Effector memory CD8-positive, alpha-beta T cell (primary cell): Measurements from ENCODE around the gene FAM222B.

Experiments used
- ATAC-seq: fragments of 150-1000 bp; cut with Tn5 transposase; replicated peaks from 2 replicates; pipeline ENCODE4 v1.10.0; 2021; ENCODE audit warnings: mild to moderate bottlenecking, moderate library complexity
- DNase-seq, 3 experiments: peaks; one replicate each; pipeline ENCODE4 v3.0.0; 2021
- H3K27ac Mint-ChIP-seq, 2 donors: one replicate each; pipeline ENCODE4 v1.8.0; 2022; ENCODE audit warnings: mild to moderate bottlenecking in 2 of 2, mixed read lengths in 2 of 2, moderate library complexity in 2 of 2
- H3K27me3 Mint-ChIP-seq, 2 donors: one replicate each; pipeline ENCODE4 v1.8.0; 2022; ENCODE audit warnings: mixed read lengths in 2 of 2
- H3K36me3 Mint-ChIP-seq: one replicate; pipeline ENCODE4 v1.8.0; 2022; ENCODE audit warnings: mild to moderate bottlenecking, moderate library complexity, mixed read lengths; ENCODE audit not compliant: insufficient read depth
- H3K4me1 Mint-ChIP-seq, 2 donors: one replicate each; pipeline ENCODE4 v1.8.0; 2022; ENCODE audit warnings: low read depth in 2 of 2, mixed read lengths in 2 of 2
- H3K4me3 Mint-ChIP-seq, 2 donors: one replicate each; pipeline ENCODE4 v1.8.0; 2022; ENCODE audit warnings: mild to moderate bottlenecking in 2 of 2, mixed read lengths in 2 of 2, moderate library complexity in 2 of 2
- H3K9me3 Mint-ChIP-seq, 2 donors: one replicate each; pipeline ENCODE4 v1.8.0; 2022; ENCODE audit warnings: mixed read lengths in 2 of 2

FAM222B gene

DNA sequence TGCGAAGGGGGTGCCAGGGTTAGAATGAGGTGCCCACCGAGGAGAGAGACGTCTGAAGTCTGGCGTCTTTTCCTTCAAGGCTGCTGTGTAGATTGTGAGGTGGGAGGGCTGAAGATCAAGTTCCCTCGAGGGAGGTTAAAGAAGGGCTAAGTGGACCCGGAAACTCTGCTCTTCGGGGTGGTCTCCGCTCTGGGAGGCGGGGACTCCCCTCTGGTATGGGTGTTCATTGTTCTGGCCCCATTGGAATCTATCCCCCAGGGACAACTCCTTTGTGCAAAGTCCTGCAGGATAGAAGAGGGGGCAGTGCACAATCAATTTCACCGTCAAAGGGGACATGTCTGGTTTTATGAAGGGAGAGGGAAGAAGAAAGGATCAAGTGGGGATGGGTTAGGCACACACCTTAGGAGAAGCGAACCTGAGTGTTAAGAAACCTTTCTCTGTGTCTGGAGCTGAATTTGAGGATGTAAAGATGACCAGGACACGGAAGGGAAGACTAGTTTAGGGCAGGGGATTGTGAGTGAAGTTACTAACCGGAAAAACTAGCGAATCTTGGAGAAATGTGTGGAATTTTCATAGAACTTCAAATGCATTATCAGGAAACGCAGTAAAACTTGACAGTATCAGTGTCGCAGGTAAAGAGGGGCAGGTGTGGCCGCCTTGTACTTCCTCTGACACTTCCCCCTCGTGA, 124.1 kb downstream of the FAM222B start:
- DNase-seq = no peak
- Mint-ChIP-seq H3K9me3 (no peaks in the 10 kb centered on the region), H3K27me3 (peaks cover 0 to 25% of the 10 kb centered on the region in 2 donors), H3K36me3 (peaks cover 43% of the 10 kb centered on the region), H3K4me1 (peaks cover 29 to 31% of the 10 kb centered on the region in 2 donors), H3K27ac (no peak overlapping the region), H3K4me3 (peak overlapping the region; percentile 20 to 52)
- no peak for ATAC-seq

DNA sequence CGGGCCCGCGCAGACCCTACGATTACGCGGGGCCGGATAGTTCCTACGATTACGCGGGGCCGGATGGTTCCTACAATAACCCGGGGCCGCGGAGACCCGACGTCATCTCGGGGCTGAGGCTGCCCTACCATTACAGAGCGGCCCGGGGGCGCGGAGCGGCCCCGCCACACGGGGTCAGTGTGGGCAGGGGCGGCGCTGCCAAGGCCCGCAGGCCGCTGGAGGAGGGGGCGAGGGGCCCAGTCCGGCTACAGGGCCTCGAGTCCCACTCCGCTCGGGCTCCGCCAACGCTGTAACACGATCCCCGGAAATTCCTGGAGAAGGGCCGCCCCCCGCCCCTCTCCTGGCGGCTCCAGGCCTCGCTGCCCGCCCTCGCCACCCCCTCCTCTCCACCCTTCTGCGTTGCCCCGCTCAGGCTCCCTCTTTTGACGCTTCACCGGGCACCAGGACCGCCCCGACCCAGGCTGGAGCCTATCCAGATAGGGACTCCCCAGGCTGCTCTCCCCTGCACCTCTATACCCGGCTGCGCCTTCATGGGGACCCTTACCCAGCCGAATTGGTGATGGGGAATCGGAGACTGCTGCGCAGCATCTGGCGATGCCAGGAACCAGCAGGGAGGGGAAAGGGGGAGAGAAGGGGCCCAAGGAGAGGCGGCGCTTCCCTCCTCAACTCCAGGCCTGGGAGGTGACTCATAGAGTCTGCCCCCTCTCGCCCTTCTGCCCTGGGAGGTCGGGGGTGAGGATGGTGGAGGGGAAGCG, 124.8 kb downstream of the FAM222B start, which contains the start of gene RAB34:
Gene RAB34 (minus strand): TSS at position 291 of the 755 bp plus-strand sequence. CDS start 602 bp downstream, outside the sequence.
- ATAC-seq (no peak), DNase-seq (no peak)
- peaks cover 0 to 25% of the 10 kb centered on the region in 2 donors for H3K27me3 Mint-ChIP-seq
- peaks cover 29 to 31% of the 10 kb centered on the region in 2 donors for H3K4me1 Mint-ChIP-seq
- H3K4me3 Mint-ChIP-seq = peak within 1 kb of the TSS; percentile 20 to 52
- H3K27ac Mint-ChIP-seq = no peak within 1 kb of the TSS
- H3K9me3 Mint-ChIP-seq = no peaks in the 10 kb centered on the region
- peaks cover 36% of the 10 kb centered on the region for H3K36me3 Mint-ChIP-seq

DNA sequence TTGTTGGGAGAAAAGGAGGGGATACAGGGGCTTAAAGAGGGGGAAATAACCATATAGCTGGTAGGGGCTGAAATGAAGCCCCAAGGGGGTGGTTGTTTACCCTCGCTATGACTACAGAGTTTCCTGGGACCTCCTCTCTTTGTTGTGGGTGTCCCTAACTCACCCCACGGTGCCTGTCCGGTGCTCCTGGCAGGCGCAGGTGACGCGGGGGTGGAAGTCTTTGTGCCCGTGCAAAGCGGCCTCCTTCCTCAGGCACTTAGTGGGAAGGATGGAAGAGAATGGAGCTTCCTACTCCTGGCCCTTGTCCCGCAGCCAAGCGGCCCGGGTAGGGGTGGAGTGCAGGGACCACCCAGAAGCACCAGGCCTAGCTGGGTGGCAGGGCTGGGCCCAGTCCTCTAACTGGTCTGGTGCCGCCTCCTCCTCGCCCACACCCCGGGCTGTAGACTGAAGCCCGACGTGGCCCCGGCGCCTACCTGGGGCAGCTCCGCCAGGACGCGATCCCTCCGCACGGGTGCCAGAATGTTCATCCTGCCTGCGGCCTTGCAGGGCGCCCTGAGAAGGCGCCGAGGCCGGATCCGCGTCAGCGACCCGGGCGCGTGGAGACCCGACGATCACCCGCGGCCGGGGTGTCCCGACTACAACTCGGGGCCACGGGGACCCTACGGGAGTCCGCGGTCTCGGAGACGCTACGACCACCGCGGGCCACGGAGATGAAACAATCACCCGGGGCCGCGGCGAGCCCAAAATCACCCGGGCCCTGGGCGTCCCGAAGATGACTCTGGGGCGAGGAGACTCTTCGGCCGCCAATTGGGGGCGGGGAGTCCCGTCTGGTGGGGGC, 125.6 kb downstream of the FAM222B start:
- H3K4me1 Mint-ChIP-seq = peaks cover 30 to 34% of the 10 kb centered on the region in 2 donors
- H3K9me3 Mint-ChIP-seq = no peaks in the 10 kb centered on the region
- peaks cover 0 to 25% of the 10 kb centered on the region in 2 donors for H3K27me3 Mint-ChIP-seq
- no peak for ATAC-seq
- H3K4me3 Mint-ChIP-seq = no peak overlapping the region
- peaks cover 28% of the 10 kb centered on the region for H3K36me3 Mint-ChIP-seq
- DNase-seq = no peak
- no peak overlapping the region for H3K27ac Mint-ChIP-seq

DNA sequence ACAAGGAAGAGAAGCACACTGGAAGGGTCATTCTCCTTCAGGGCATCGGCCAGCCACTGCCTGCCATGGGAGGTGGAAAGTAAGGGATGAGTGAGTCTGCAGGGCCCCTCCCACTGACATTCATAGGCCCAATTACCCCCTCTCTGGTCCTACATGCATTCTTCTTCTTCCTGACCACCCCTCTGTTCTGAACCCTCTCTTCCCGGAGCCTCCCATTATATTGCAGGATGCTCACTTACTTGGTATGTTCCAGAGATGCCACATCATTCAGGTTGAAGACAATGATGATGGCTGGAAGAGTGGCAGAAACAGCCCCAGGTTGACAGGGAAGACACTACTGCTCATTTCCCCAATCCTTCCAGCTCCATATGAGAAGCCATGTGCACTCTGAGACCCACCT, 127.4 kb downstream of the FAM222B start:
- H3K9me3 Mint-ChIP-seq = no peaks in the 10 kb centered on the region
- peaks cover 15% of the 10 kb centered on the region for H3K36me3 Mint-ChIP-seq
- no peak overlapping the region for H3K27ac Mint-ChIP-seq
- peaks cover 28 to 30% of the 10 kb centered on the region in 2 donors for H3K4me1 Mint-ChIP-seq
- ATAC-seq (no peak), DNase-seq (no peak)
- H3K4me3 Mint-ChIP-seq = no peak overlapping the region
- H3K27me3 Mint-ChIP-seq = peaks cover 0 to 25% of the 10 kb centered on the region in 2 donors

DNA sequence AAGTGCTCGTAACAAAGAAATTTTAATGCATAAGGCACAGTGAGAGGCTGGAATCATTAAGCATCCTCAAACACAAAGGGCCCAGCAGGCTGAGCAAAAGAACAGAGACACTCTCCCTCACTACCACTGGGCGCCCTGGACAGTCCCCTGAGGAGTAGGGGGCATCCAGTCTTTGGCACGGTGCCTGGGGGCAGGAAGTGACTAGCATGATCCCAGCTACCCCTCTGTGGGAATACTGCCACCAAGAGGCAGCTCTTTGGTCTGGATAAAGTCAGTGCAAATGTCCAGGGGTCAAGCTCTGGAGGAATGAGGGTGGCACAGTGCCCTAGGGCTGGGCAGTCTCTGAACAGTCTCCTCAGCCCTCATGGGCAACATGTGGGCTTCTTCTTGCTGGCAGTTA, 128.3 kb downstream of the FAM222B start:
- Mint-ChIP-seq H3K4me1 (peaks cover 19 to 24% of the 10 kb centered on the region in 2 donors), H3K36me3 (peaks cover 10% of the 10 kb centered on the region), H3K4me3 (no peak overlapping the region), H3K27ac (no peak overlapping the region), H3K27me3 (peaks cover 0 to 25% of the 10 kb centered on the region in 2 donors), H3K9me3 (no peaks in the 10 kb centered on the region)
- no peak for DNase-seq
- ATAC-seq = no peak

DNA sequence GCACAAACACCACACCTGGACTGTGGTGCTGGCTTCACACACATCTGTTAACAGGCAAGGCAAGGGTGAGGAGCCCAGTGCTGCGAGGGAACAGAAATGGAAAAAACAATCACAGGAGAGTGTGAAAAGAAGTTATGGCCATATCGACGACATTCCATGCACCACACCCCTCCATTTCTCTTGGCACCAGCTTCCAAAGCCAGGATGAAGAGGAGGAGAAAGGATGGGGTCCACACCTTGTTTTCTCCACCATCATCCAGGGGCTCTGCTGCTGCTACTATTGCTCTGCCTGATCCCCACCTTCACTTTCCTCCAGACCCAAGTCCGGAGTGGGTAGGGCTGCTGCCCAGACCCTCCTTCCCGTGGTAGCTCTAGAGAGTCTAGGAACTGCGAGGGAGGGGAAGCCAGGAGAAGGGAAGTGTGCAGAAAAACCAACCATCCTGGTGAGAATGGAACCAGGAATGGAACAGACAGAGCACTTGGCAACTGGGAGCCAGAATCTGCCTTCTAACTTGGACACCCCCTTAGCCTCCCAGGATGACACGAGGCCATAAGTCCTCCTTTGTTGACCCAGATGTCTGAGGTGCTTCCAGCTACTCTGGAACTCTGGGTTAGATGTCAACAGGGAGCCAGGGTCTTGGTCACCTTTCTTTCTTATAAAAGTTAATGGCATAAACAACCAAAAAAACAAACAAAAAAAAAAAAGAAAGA, 129.7 kb downstream of the FAM222B start:
- H3K36me3 Mint-ChIP-seq = peaks cover 12% of the 10 kb centered on the region
- no peaks in the 10 kb centered on the region for H3K9me3 Mint-ChIP-seq
- H3K4me3 Mint-ChIP-seq = peak overlapping the region; percentile 87 to 90
- ATAC-seq (no peak), DNase-seq (no peak)
- peaks cover 0 to 25% of the 10 kb centered on the region in 2 donors for H3K27me3 Mint-ChIP-seq
- H3K27ac Mint-ChIP-seq = peak overlapping the region in 1 of 2 donors; percentile 91
- H3K4me1 Mint-ChIP-seq = peaks cover 12 to 16% of the 10 kb centered on the region in 2 donors

DNA sequence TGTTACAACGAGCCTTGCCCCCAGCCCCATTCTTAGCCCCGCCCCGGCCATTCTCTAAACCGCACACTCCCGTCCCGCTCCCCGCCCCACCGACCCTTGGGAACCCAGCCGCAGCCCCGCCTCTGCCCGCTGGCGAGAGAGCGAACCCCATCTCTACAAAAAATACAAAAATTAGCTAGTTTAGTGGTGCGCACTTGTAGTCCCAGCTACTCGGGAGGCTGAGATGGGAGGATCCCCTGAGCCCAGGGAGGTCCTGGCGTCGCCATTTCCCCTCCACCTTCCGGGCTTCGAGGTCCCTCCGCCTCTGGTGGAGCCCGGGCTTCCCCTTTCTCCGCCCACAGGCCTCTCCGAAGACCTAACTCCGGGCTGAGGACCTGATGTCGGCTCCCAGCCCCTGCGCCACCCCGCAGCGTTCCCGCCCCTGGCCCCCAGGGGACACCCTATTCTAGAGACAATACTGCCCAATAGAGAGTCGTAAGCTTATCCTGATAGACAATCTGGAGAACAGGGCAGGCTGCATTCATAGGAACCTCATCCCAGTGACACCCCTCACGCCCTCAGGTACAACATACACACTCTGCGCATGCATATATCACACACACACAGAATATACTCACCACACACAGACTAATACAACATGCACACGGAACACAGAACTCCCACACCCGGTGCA, 130.4 kb downstream of the FAM222B start:
- H3K4me3 Mint-ChIP-seq = peak overlapping the region; percentile 87 to 90
- H3K27ac Mint-ChIP-seq = peak overlapping the region; percentile 91
- H3K36me3 Mint-ChIP-seq = peaks cover 12% of the 10 kb centered on the region
- DNase-seq = peak; percentile 36 to 52 (median 46)
- peak; percentile 53 for ATAC-seq
- H3K9me3 Mint-ChIP-seq = no peaks in the 10 kb centered on the region
- H3K27me3 Mint-ChIP-seq = peaks cover 0 to 25% of the 10 kb centered on the region in 2 donors
- peaks cover 12 to 15% of the 10 kb centered on the region in 2 donors for H3K4me1 Mint-ChIP-seq

DNA sequence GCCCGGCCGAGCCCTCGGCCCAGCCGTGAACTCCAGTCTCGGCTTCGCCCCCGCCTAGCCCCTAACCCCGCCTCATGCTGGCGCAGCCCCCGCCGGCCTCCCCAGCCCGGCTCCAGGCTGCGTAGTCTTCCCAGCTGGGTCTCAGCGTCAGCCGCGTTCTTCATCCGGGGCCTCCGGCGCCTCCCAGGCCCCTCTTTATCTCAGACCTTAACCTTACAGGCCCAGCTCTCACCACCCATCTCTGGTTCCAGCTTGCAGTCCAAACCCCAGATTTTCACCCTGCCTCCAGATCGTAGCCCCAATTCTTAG, 130.9 kb downstream of the FAM222B start, which contains the start of gene PROCA1:
Gene PROCA1 (minus strand): TSS at position 166 of the 309 bp plus-strand sequence. CDS start 228 bp downstream, outside the sequence.
- Mint-ChIP-seq H3K27ac (peak within 1 kb of the TSS; percentile 91), H3K36me3 (peaks cover 12% of the 10 kb centered on the region), H3K4me1 (peaks cover 12 to 16% of the 10 kb centered on the region in 2 donors), H3K9me3 (no peaks in the 10 kb centered on the region), H3K27me3 (peaks cover 0 to 25% of the 10 kb centered on the region in 2 donors), H3K4me3 (peak within 1 kb of the TSS; percentile 87 to 90)
- no peak for DNase-seq
- peak; percentile 50 for ATAC-seq

GRCh38 chr17:28710861-28711722, 131.5 kb downstream of the FAM222B start:
- Mint-ChIP-seq H3K27ac (peak overlapping the region; percentile 91), H3K27me3 (peaks cover 0 to 21% of the 10 kb centered on the region in 2 donors), H3K4me1 (peaks cover 12 to 16% of the 10 kb centered on the region in 2 donors), H3K36me3 (peaks cover 12% of the 10 kb centered on the region), H3K4me3 (peak overlapping the region; percentile 87 to 90), H3K9me3 (no peaks in the 10 kb centered on the region)
- DNase-seq (peak; percentile 87 to 91 (median 89)), ATAC-seq (peak; percentile 87)

DNA sequence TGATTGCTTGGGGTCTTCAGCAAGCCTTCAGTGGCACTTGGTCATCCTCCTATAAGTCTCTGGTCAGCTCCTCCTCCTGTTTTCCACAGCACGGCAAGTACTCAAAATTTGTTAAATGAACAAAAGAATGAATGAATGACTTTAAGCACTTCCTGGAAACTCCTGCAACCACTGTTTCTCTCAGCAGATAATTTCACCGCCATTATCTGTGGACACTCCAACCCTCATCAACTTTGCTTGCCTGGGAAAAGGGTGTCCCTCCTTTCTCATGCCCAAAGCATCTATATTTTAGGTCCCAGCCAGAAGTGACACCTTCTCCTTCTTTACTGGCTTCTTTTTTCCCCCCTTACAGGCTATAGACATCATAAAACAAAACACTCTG, 135.3 kb downstream of the FAM222B start:
- no peak overlapping the region for H3K4me3 Mint-ChIP-seq
- no peak for DNase-seq
- no peak for ATAC-seq
- H3K27me3 Mint-ChIP-seq = no peaks in the 10 kb centered on the region
- H3K27ac Mint-ChIP-seq = peak overlapping the region in 1 of 2 donors; percentile 42
- peaks cover 9 to 16% of the 10 kb centered on the region in 2 donors for H3K4me1 Mint-ChIP-seq
- peaks cover 19% of the 10 kb centered on the region for H3K36me3 Mint-ChIP-seq
- no peaks in the 10 kb centered on the region for H3K9me3 Mint-ChIP-seq

DNA sequence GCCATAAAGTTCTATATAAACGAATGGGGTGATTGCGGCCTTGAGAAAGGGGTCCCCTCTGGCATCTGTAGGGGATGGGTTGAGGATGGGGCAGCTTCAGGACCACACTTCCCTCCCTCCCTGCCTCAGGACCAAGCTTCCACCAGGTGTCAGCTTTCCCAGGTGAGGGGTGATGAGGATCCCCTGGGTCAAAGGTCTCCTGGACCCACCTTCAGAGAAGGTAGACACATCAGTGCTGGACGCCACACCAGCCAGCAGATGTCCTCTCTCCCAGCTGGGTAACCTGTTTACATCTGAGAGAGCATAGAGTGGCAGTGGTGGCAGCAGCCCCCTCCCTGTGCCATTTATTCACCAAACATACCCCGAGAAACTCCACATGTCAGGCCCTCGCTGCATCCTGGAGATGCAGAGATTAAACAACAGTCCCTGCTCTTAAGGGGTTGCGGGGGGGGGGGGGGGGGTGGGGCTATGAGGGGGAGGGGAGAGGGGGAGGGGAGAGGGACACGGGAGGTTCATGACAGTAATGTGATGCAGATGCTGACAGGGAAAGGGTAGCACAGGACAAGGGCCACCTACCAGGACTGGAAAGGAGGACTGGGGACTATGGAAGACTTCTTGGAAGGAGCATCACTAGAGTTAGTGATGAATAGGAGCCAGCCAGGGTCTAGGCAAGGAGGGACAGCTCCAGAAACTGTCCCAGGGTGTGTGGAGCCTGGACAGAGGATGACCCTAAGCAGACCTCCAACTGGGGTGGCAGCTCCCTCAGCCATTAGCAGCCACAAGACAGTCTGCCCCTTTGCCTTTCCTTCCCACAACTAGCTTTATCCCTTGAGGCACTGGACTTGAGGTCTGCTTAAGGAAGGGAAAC, 135.9 kb downstream of the FAM222B start:
- peak overlapping the region in 1 of 2 donors; percentile 71 for H3K27ac Mint-ChIP-seq
- peaks cover 25% of the 10 kb centered on the region for H3K36me3 Mint-ChIP-seq
- DNase-seq (no peak), ATAC-seq (no peak)
- peaks cover 3 to 11% of the 10 kb centered on the region in 2 donors for H3K4me1 Mint-ChIP-seq
- H3K27me3 Mint-ChIP-seq = no peaks in the 10 kb centered on the region
- H3K4me3 Mint-ChIP-seq = no peak overlapping the region
- H3K9me3 Mint-ChIP-seq = no peaks in the 10 kb centered on the region
